Fibroblast of lung (primary cell): Measurements from ENCODE around the gene GNG7. TPM values are rescaled to one million over a fixed set of nuclear protein-coding genes. Genes with fewer than 3 reads are reported as not detected.

Source experiments
- DNase-seq, 2 donors: peaks; one replicate each; pipeline versions ENCODE4 v3.0.0 to v3.0.0-alpha.2; 2010; ENCODE audit warnings: low read depth in 2 of 2
- H2AFZ ChIP-seq: 2 replicates; pipeline ENCODE4 v1.5.1; 2012; ENCODE audit warnings: low read length, control low read depth, inconsistent platforms
- H3K27ac ChIP-seq: 2 replicates; pipeline ENCODE4 v1.5.1; 2011; ENCODE audit warnings: low read length, control low read depth; ENCODE audit not compliant: insufficient read depth
- H3K27me3 ChIP-seq: 2 replicates; pipeline ENCODE4 v1.5.1; 2011; ENCODE audit warnings: mild to moderate bottlenecking, low read length; ENCODE audit not compliant: control insufficient read depth, insufficient read depth
- H3K36me3 ChIP-seq: 2 replicates; pipeline ENCODE4 v1.5.1; 2011; ENCODE audit warnings: low read length; ENCODE audit not compliant: control insufficient read depth, insufficient read depth
- H3K4me1 ChIP-seq: 2 replicates; pipeline ENCODE4 v1.5.1; 2011; ENCODE audit warnings: low read length; ENCODE audit not compliant: control insufficient read depth, insufficient read depth; ENCODE audit errors: extremely low read depth
- H3K4me2 ChIP-seq: 2 replicates; pipeline ENCODE4 v1.5.1; 2011; ENCODE audit warnings: low read length, control low read depth; ENCODE audit not compliant: insufficient read depth; ENCODE audit errors: extremely low read depth
- H3K4me3 ChIP-seq, 4 experiments: fragments of 200-600 bp in 1 of 4; sonication (generic) in 1 of 4; replicated peaks in 1 of 4; 2 replicates each; pipeline ENCODE4 v1.5.1; 2011 to 2016; ENCODE audit warnings: low read length in 4 of 4, low read depth in 3 of 4, mild to moderate bottlenecking in 3 of 4, control low read depth in 2 of 4, inconsistent platforms in 1 of 4, mixed read lengths in 1 of 4; ENCODE audit not compliant: insufficient read depth in 1 of 4; ENCODE audit errors: control extremely low read depth in 1 of 4
- H3K79me2 ChIP-seq: 2 replicates; pipeline ENCODE4 v1.5.1; 2012; ENCODE audit warnings: mild to moderate bottlenecking, low read length, inconsistent platforms; ENCODE audit not compliant: control insufficient read depth, insufficient read depth
- H3K9ac ChIP-seq: 2 replicates; pipeline ENCODE4 v1.5.1; 2011; ENCODE audit warnings: mild to moderate bottlenecking, low read length, control low read depth; ENCODE audit not compliant: insufficient read depth
- H3K9me3 ChIP-seq: 2 replicates; pipeline ENCODE4 v1.5.1; 2012; ENCODE audit warnings: low read depth, low read length; ENCODE audit not compliant: control insufficient read depth, insufficient read depth
- H4K20me1 ChIP-seq: 2 replicates; pipeline ENCODE4 v1.5.1; 2011; ENCODE audit warnings: low read length; ENCODE audit not compliant: control insufficient read depth, insufficient read depth; ENCODE audit errors: extremely low read depth
- CTCF ChIP-seq, 2 donors: IDR thresholded peaks in 1 of 2; conservative IDR thresholded peaks in 1 of 2; 1 replicate in 1 of 2; 2 replicates in 1 of 2; pipeline ENCODE4 v1.5.1; 2011 to 2012; ENCODE audit warnings: low read length in 2 of 2, control low read depth in 1 of 2, inconsistent platforms in 1 of 2, low read depth in 1 of 2, mild to moderate bottlenecking in 1 of 2
- EZH2 ChIP-seq: IDR thresholded peaks from 2 replicates; pipeline ENCODE4 v1.5.1; 2012; ENCODE audit warnings: low read length, control low read depth, mild to moderate bottlenecking; ENCODE audit errors: missing control alignments
- polyA plus RNA-seq, 2 donors: library from polyadenylated mRNA; depleted of rRNA in 1 of 2; stranded (reverse) in 1 of 2; unstranded in 1 of 2; fragments of >200 nt; gene quantifications; 2 replicates each; pipeline ENCODE4 v1.2.1, GENCODE V29; 2011 to 2012; ENCODE audit warnings: missing spikeins in 1 of 2
- total RNA-seq: library from RNA; depleted of rRNA; stranded (reverse); fragments of >200 nt; gene quantifications from 2 replicates; pipeline ENCODE4 v1.2.1, GENCODE V29; 2014

The GNG7 gene
- total and polyA plus RNA-seq, 2 donors (not counting 1 experiment from before 2014, with no cell fraction given), result 0.27 to 0.83 TPM

GRCh38 chr19:2665103-2665502 lies 37.4 kb downstream of the GNG7 start:
- H3K9ac ChIP-seq, result no peak overlapping the region
- H4K20me1 ChIP-seq, result no peaks in the 10 kb centered on the region
- no peaks in the 10 kb centered on the region for H3K4me1 ChIP-seq
- H3K27ac ChIP-seq, result no peak overlapping the region
- H3K36me3 ChIP-seq, result no peaks in the 10 kb centered on the region
- H2AFZ ChIP-seq, result no peak overlapping the region
- TF ChIP-seq EZH2 (no peak), CTCF (conservative IDR thresholded peaks at IDR 0.05 in 1 of 2, IDR thresholded peaks at IDR 0.05 in 1 of 2; ENCODE audit: low read depth in 1 of 2, low read length in 2 of 2) (no peak)
- H3K4me3 ChIP-seq, result no peak overlapping the region
- H3K9me3 ChIP-seq, result no peaks in the 10 kb centered on the region
- no peaks in the 10 kb centered on the region for H3K79me2 ChIP-seq
- no peak for DNase-seq
- no peaks in the 10 kb centered on the region for H3K27me3 ChIP-seq
- H3K4me2 ChIP-seq, result no peak overlapping the region

- Histone ChIP-seq H3K36me3 (no peaks in the 10 kb centered on the region), H3K9me3 (no peaks in the 10 kb centered on the region), H3K9ac (no peak overlapping the region), H3K27me3 (no peaks in the 10 kb centered on the region), H3K79me2 (no peaks in the 10 kb centered on the region), H3K4me1 (no peaks in the 10 kb centered on the region), H3K4me2 (no peak overlapping the region), H3K27ac (no peak overlapping the region), H2AFZ (no peak overlapping the region), H4K20me1 (no peaks in the 10 kb centered on the region), H3K4me3 (no peak overlapping the region)
- no peak for DNase-seq
- TF ChIP-seq EZH2 (no peak), CTCF (conservative IDR thresholded peaks at IDR 0.05 in 1 of 2, IDR thresholded peaks at IDR 0.05 in 1 of 2; ENCODE audit: low read depth in 1 of 2, low read length in 2 of 2) (peak in 1 of 2 donors; percentile 11)
Measured at GRCh38 chr19:2663920-2664571, 38.4 kb downstream of the GNG7 start.

GRCh38 chr19:2661615-2662014 lies 40.9 kb downstream of the GNG7 start:
- Histone ChIP-seq H2AFZ (no peak overlapping the region), H3K9ac (no peak overlapping the region), H3K27ac (no peak overlapping the region), H4K20me1 (no peaks in the 10 kb centered on the region), H3K4me2 (no peak overlapping the region), H3K36me3 (no peaks in the 10 kb centered on the region), H3K4me3 (no peak overlapping the region), H3K4me1 (no peaks in the 10 kb centered on the region), H3K9me3 (no peaks in the 10 kb centered on the region), H3K79me2 (no peaks in the 10 kb centered on the region), H3K27me3 (no peaks in the 10 kb centered on the region)
- no peak for DNase-seq
- TF ChIP-seq EZH2 (no peak), CTCF (conservative IDR thresholded peaks at IDR 0.05 in 1 of 2, IDR thresholded peaks at IDR 0.05 in 1 of 2; ENCODE audit: low read depth in 1 of 2, low read length in 2 of 2) (peak in 1 of 2 donors; percentile 11)
